WTC11 (cell line): ENCODE results near the gene CRELD1. TPM values are rescaled to one million over a fixed set of nuclear protein-coding genes. Genes with fewer than 3 reads are reported as not detected.

ENCODE experiments used
- AR ChIP-seq: fragments of 250-450 bp; sonication (Bioruptor Pico); IDR thresholded peaks from 2 replicates; pipeline ENCODE4 v1.9.0; 2021; ENCODE audit warnings: mild to moderate bottlenecking
- ATF1 ChIP-seq: sonication (generic); formaldehyde crosslinking; IDR thresholded peaks from 2 replicates; pipeline ENCODE4 v1.8.1; 2023; ENCODE audit warnings: mild to moderate bottlenecking, moderate library complexity, missing genetic modification reagents
- ATF2 ChIP-seq: sonication (generic); formaldehyde crosslinking; IDR thresholded peaks from 2 replicates; pipeline ENCODE4 v1.8.1; 2022; ENCODE audit warnings: low read depth, missing genetic modification reagents, borderline replicate concordance
- CREB1 ChIP-seq: sonication (generic); formaldehyde crosslinking; IDR thresholded peaks from 2 replicates; pipeline ENCODE4 v1.8.0; 2023; ENCODE audit warnings: mild to moderate bottlenecking, missing genetic modification reagents
- CREM ChIP-seq: sonication (generic); formaldehyde crosslinking; IDR thresholded peaks from 2 replicates; pipeline ENCODE4 v1.8.1; 2022; ENCODE audit warnings: mild to moderate bottlenecking, missing genetic modification reagents, moderate library complexity
- GABPB1 ChIP-seq: sonication (generic); formaldehyde crosslinking; IDR thresholded peaks from 2 replicates; pipeline ENCODE4 v1.8.1; 2023; ENCODE audit warnings: mild to moderate bottlenecking, missing genetic modification reagents
- HMGA2 ChIP-seq: fragments of 250-450 bp; sonication (Bioruptor Pico); IDR thresholded peaks from 2 replicates; pipeline ENCODE4 v1.4.0; 2021; ENCODE audit warnings: mild to moderate bottlenecking, moderate library complexity
- IRF2 ChIP-seq: sonication (generic); formaldehyde crosslinking; IDR thresholded peaks from 2 replicates; pipeline ENCODE4 v1.8.0; 2022; ENCODE audit warnings: low read depth, missing genetic modification reagents, borderline replicate concordance
- NR3C1 ChIP-seq: sonication (generic); formaldehyde crosslinking; conservative IDR thresholded peaks from 2 replicates; pipeline ENCODE4 v1.8.1; 2023; ENCODE audit warnings: low read depth, mild to moderate bottlenecking, missing genetic modification reagents
- PRRX2 ChIP-seq: fragments of 250-450 bp; sonication (Bioruptor Pico); IDR thresholded peaks from 2 replicates; pipeline ENCODE4 v1.8.0; 2021; ENCODE audit warnings: mild to moderate bottlenecking
- RORB ChIP-seq: fragments of 250-450 bp; sonication (Bioruptor Pico); IDR thresholded peaks from 2 replicates; pipeline ENCODE4 v1.9.0; 2021; ENCODE audit warnings: mild to moderate bottlenecking
- TCF7 ChIP-seq: sonication (generic); formaldehyde crosslinking; IDR thresholded peaks from 2 replicates; pipeline ENCODE4 v1.8.0; 2022; ENCODE audit warnings: mild to moderate bottlenecking, low read depth, missing genetic modification reagents, moderate library complexity
- TEAD1 ChIP-seq: sonication (generic); formaldehyde crosslinking; IDR thresholded peaks from 2 replicates; pipeline ENCODE4 v1.8.0; 2022; ENCODE audit warnings: mild to moderate bottlenecking, missing genetic modification reagents
- TP53 ChIP-seq: sonication (generic); formaldehyde crosslinking; IDR thresholded peaks from 2 replicates; pipeline ENCODE4 v1.8.1; 2023; ENCODE audit warnings: mild to moderate bottlenecking, missing genetic modification reagents
- USF1 ChIP-seq: sonication (generic); formaldehyde crosslinking; IDR thresholded peaks from 2 replicates; pipeline ENCODE4 v1.8.0; 2022; ENCODE audit warnings: mild to moderate bottlenecking, missing genetic modification reagents
- ZNF396 ChIP-seq: fragments of 250-450 bp; sonication (Bioruptor Pico); IDR thresholded peaks from 2 replicates; pipeline ENCODE4 v1.8.0; 2021; ENCODE audit warnings: mild to moderate bottlenecking, moderate library complexity, borderline replicate concordance
- ZNF423 ChIP-seq: fragments of 250-450 bp; sonication (Bioruptor Pico); IDR thresholded peaks from 2 replicates; pipeline ENCODE4 v2.1.2; 2022; ENCODE audit warnings: mild to moderate bottlenecking, moderate library complexity
- total RNA-seq: library from RNA; stranded (reverse); gene quantifications from 3 replicates; pipeline ENCODE4 v1.2.3, GENCODE V29; 2021
- TF ChIP-seq, protein P1 (sequence below): sonication (generic); formaldehyde crosslinking; IDR thresholded peaks from 2 replicates; pipeline ENCODE4 v1.8.0; 2023; ENCODE audit warnings: missing genetic modification reagents, mild to moderate bottlenecking, borderline replicate concordance
- TF ChIP-seq, protein P2 (sequence below): sonication (generic); formaldehyde crosslinking; IDR thresholded peaks from 2 replicates; pipeline ENCODE4 v1.8.1; 2023; ENCODE audit warnings: mild to moderate bottlenecking, missing genetic modification reagents
- TF ChIP-seq, protein P3 (sequence below): sonication (generic); formaldehyde crosslinking; IDR thresholded peaks from 2 replicates; pipeline ENCODE4 v1.8.1; 2022; ENCODE audit warnings: mild to moderate bottlenecking, moderate library complexity, missing genetic modification reagents
- TF ChIP-seq, protein P4 (sequence below): sonication (generic); formaldehyde crosslinking; IDR thresholded peaks from 2 replicates; pipeline ENCODE4 v1.8.1; 2023; ENCODE audit warnings: mild to moderate bottlenecking, missing genetic modification reagents, borderline replicate concordance

The CRELD1 gene
- total RNA-seq, 1 experiment from 2014 or later: 18.8 TPM

DNA sequence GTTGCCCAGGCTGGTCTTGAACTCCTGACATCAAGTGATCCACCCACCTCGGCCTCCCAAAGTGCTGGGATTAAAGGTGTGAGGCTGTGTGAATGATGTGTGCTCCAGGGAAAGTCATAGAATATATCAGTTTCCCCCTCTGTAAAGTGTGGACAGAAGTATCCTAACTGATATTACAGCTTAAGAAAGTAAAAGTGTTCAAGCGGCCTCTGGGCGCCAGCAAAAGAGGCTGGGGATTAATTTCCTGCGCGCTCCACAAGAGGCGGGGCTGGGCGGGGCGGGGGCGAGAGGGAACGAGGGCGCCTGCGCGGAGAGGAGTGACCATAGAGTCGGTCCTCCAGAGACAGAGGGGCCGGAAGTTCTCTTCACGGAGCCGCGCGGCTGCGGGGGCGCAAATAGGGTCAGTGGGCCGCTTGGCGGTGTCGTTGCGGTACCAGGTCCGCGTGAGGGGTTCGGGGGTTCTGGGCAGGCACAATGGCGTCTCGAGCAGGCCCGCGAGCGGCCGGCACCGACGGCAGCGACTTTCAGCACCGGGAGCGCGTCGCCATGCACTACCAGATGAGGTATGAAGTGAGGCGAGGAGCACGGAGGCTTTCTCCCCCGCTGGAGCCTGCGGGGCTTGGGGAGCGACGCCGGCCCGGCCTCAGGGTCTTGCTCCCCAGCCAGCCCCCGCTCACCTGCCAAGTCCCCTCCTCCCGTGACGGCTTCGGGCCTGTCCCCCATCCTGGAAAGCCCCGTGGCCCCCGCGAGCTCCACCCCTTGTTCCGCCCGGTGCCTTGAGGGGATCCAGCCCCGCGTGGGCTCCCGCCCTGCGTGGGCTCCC is 43.2 kb upstream of the CRELD1 start, which contains the start of gene JAGN1 (continued):
- TF ChIP-seq, protein P1, sequence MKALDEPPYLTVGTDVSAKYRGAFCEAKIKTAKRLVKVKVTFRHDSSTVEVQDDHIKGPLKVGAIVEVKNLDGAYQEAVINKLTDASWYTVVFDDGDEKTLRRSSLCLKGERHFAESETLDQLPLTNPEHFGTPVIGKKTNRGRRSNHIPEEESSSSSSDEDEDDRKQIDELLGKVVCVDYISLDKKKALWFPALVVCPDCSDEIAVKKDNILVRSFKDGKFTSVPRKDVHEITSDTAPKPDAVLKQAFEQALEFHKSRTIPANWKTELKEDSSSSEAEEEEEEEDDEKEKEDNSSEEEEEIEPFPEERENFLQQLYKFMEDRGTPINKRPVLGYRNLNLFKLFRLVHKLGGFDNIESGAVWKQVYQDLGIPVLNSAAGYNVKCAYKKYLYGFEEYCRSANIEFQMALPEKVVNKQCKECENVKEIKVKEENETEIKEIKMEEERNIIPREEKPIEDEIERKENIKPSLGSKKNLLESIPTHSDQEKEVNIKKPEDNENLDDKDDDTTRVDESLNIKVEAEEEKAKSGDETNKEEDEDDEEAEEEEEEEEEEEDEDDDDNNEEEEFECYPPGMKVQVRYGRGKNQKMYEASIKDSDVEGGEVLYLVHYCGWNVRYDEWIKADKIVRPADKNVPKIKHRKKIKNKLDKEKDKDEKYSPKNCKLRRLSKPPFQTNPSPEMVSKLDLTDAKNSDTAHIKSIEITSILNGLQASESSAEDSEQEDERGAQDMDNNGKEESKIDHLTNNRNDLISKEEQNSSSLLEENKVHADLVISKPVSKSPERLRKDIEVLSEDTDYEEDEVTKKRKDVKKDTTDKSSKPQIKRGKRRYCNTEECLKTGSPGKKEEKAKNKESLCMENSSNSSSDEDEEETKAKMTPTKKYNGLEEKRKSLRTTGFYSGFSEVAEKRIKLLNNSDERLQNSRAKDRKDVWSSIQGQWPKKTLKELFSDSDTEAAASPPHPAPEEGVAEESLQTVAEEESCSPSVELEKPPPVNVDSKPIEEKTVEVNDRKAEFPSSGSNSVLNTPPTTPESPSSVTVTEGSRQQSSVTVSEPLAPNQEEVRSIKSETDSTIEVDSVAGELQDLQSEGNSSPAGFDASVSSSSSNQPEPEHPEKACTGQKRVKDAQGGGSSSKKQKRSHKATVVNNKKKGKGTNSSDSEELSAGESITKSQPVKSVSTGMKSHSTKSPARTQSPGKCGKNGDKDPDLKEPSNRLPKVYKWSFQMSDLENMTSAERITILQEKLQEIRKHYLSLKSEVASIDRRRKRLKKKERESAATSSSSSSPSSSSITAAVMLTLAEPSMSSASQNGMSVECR (CRISPR knock-in tag): peak; percentile 95
- TF ChIP-seq CREM (CRISPR knock-in tag) (peak; percentile 20; the same call in 1 of the 2 replicates), HMGA2 (CRISPR knock-in tag) (no peak), ZNF423 (CRISPR knock-in tag) (no peak), GABPB1 (CRISPR knock-in tag) (peak; percentile 68; the same call in 1 of the 2 replicates), NR3C1 (CRISPR knock-in tag) (no peak), PRRX2 (CRISPR knock-in tag) (no peak), TEAD1 (CRISPR knock-in tag) (0 out of 2 replicates have a peak, but pooled peaks have one; percentile 16), CREB1 (no peak), ATF2 (CRISPR knock-in tag) (no peak), AR (CRISPR knock-in tag) (no peak), ATF1 (CRISPR knock-in tag) (no peak), TCF7 (CRISPR knock-in tag) (no peak), IRF2 (CRISPR knock-in tag) (no peak), TP53 (CRISPR knock-in tag) (no peak), USF1 (CRISPR knock-in tag) (no peak), ZNF396 (CRISPR knock-in tag) (no peak), RORB (CRISPR knock-in tag) (no peak)
- TF ChIP-seq, protein P2, sequence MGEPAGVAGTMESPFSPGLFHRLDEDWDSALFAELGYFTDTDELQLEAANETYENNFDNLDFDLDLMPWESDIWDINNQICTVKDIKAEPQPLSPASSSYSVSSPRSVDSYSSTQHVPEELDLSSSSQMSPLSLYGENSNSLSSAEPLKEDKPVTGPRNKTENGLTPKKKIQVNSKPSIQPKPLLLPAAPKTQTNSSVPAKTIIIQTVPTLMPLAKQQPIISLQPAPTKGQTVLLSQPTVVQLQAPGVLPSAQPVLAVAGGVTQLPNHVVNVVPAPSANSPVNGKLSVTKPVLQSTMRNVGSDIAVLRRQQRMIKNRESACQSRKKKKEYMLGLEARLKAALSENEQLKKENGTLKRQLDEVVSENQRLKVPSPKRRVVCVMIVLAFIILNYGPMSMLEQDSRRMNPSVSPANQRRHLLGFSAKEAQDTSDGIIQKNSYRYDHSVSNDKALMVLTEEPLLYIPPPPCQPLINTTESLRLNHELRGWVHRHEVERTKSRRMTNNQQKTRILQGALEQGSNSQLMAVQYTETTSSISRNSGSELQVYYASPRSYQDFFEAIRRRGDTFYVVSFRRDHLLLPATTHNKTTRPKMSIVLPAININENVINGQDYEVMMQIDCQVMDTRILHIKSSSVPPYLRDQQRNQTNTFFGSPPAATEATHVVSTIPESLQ (CRISPR knock-in tag): 0 out of 2 replicates have a peak, but pooled peaks have one; percentile 56
- TF ChIP-seq, protein P3, sequence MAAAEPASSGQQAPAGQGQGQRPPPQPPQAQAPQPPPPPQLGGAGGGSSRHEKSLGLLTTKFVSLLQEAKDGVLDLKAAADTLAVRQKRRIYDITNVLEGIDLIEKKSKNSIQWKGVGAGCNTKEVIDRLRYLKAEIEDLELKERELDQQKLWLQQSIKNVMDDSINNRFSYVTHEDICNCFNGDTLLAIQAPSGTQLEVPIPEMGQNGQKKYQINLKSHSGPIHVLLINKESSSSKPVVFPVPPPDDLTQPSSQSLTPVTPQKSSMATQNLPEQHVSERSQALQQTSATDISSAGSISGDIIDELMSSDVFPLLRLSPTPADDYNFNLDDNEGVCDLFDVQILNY (CRISPR knock-in tag): no peak
- TF ChIP-seq, protein P4, sequence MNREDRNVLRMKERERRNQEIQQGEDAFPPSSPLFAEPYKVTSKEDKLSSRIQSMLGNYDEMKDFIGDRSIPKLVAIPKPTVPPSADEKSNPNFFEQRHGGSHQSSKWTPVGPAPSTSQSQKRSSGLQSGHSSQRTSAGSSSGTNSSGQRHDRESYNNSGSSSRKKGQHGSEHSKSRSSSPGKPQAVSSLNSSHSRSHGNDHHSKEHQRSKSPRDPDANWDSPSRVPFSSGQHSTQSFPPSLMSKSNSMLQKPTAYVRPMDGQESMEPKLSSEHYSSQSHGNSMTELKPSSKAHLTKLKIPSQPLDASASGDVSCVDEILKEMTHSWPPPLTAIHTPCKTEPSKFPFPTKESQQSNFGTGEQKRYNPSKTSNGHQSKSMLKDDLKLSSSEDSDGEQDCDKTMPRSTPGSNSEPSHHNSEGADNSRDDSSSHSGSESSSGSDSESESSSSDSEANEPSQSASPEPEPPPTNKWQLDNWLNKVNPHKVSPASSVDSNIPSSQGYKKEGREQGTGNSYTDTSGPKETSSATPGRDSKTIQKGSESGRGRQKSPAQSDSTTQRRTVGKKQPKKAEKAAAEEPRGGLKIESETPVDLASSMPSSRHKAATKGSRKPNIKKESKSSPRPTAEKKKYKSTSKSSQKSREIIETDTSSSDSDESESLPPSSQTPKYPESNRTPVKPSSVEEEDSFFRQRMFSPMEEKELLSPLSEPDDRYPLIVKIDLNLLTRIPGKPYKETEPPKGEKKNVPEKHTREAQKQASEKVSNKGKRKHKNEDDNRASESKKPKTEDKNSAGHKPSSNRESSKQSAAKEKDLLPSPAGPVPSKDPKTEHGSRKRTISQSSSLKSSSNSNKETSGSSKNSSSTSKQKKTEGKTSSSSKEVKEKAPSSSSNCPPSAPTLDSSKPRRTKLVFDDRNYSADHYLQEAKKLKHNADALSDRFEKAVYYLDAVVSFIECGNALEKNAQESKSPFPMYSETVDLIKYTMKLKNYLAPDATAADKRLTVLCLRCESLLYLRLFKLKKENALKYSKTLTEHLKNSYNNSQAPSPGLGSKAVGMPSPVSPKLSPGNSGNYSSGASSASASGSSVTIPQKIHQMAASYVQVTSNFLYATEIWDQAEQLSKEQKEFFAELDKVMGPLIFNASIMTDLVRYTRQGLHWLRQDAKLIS (CRISPR knock-in tag): no peak
